ENCODE results near the gene ZNF146. TPM values are rescaled to one million over a fixed set of nuclear protein-coding genes. Genes with fewer than 3 reads are reported as not detected.
"Not testable (repeated sequence)": the region's sequence is repeated elsewhere in the genome, so short reads cannot be mapped to it uniquely, and the experiment has no call there.

The ZNF146 gene
- total RNA-seq, 1 donor from 2014 or later = 37.3 TPM

GRCh38 chr19:36267061-36267845 is 52.3 kb downstream of the ZNF146 start:
- no peaks in the 10 kb centered on the region for H3K4me1 ChIP-seq
- TF ChIP-seq CTCF (IDR thresholded peaks at IDR 0.05) = no peak
- ATAC-seq (no peak), DNase-seq (no peak)
- no peak overlapping the region for H3K27ac ChIP-seq
- H3K27me3 ChIP-seq (ENCODE audit: low read depth) = no peaks in the 10 kb centered on the region
- no peaks in the 10 kb centered on the region for H3K9me3 ChIP-seq
- no peak overlapping the region for H3K4me3 ChIP-seq
- H3K36me3 ChIP-seq = no peaks in the 10 kb centered on the region
- intact Hi-C loops (cut with DNase I) = no loop called here

GRCh38 chr19:36268081-36268480 is 53.2 kb downstream of the ZNF146 start:
- DNase-seq; H3K36me3 ChIP-seq; H3K27me3 ChIP-seq (ENCODE audit: low read depth); H3K9me3 ChIP-seq; ATAC-seq; H3K4me1 ChIP-seq; H3K4me3 ChIP-seq; H3K27ac ChIP-seq; intact Hi-C loops (cut with DNase I): not testable (repeated sequence)

- not testable (repeated sequence) for ATAC-seq
These were observed 53.7 kb downstream of the ZNF146 start for GRCh38 chr19:36268591-36268990.

DNA sequence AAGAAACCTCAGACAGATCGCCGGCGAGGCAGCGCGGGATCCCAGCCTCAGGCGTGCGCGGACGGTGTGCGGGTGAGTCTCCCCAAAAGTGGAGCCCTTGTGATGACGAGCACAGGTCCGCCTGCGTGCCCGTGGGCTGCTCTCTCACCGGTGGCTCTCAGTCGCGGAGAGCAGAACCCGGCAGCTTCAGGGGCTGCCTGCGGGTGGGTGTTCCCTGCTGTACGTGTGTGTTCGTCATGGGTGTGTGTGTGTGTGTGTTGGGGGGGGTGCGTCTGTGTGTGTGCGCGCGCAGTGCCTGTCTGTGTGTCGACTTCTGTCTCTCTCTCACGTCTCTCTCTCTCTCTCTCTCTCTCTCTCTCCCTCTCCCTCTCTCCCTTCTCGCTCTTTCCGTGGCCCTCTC is 54.4 kb downstream of the ZNF146 start:
- DNase-seq; H3K36me3 ChIP-seq; H3K4me3 ChIP-seq; H3K9me3 ChIP-seq; H3K4me1 ChIP-seq; H3K27ac ChIP-seq; intact Hi-C loops (cut with DNase I); ATAC-seq; H3K27me3 ChIP-seq (ENCODE audit: low read depth): not testable (repeated sequence)

More at GRCh38 chr19:36268591-36268990, 53.7 kb downstream of the ZNF146 start:
- DNase-seq; H3K27me3 ChIP-seq (ENCODE audit: low read depth); intact Hi-C loops (cut with DNase I); H3K4me1 ChIP-seq; H3K36me3 ChIP-seq; H3K9me3 ChIP-seq; H3K27ac ChIP-seq; H3K4me3 ChIP-seq: not testable (repeated sequence)

Other genes with a start within 250 kb of the ZNF146 start
- gene SDHAF1, start 219.9 kb upstream of the ZNF146 start, total RNA-seq = 14.4 TPM
- 8.9 TPM for gene SYNE4, start 206.3 kb upstream of the ZNF146 start, total RNA-seq
- 21.0 TPM for gene ALKBH6, start 200.9 kb upstream of the ZNF146 start, total RNA-seq
- 8.1 TPM for gene CLIP3, start 182.2 kb upstream of the ZNF146 start, total RNA-seq
- 5.5 TPM for gene THAP8, start 160.8 kb upstream of the ZNF146 start, total RNA-seq
- 1.3 TPM for gene WDR62, start 160.2 kb upstream of the ZNF146 start, total RNA-seq
- not detected for gene OVOL3, start 104.0 kb upstream of the ZNF146 start, total RNA-seq
- gene POLR2I, start 100.2 kb upstream of the ZNF146 start, total RNA-seq = 38.7 TPM
- 90.2 TPM for gene TBCB, start 99.6 kb upstream of the ZNF146 start, total RNA-seq
- gene CAPNS1, start 75.0 kb upstream of the ZNF146 start, total RNA-seq = 584 TPM
- 64.2 TPM for gene COX7A1, start 62.7 kb upstream of the ZNF146 start, total RNA-seq
- gene ZNF565, start 441 bp upstream of the ZNF146 start, total RNA-seq = 3.7 TPM
- 7.7 TPM for gene ZFP14, start 164.1 kb downstream of the ZNF146 start, total RNA-seq
- gene ZFP82, start 203.5 kb downstream of the ZNF146 start, total RNA-seq = 4.0 TPM

All from lower lobe of right lung (tissue), 2 donors.